Mammary epithelial cell (primary cell): Measurements from ENCODE around the gene DAB2IP.

Experiments used
- EZH2 ChIP-seq: IDR thresholded peaks from 2 replicates; pipeline ENCODE4 v1.6.1; 2012; ENCODE audit warnings: low read length, inconsistent platforms, borderline replicate concordance
- TF ChIP-seq, protein P1 (sequence below), 2 donors: IDR thresholded peaks in 1 of 2; conservative IDR thresholded peaks in 1 of 2; 2 replicates each; pipeline ENCODE4 v1.5.1; 2011 to 2012; ENCODE audit warnings: inconsistent platforms in 2 of 2, low read length in 2 of 2, mild to moderate bottlenecking in 2 of 2, control low read depth in 1 of 2, low read depth in 1 of 2; ENCODE audit not compliant: insufficient read depth in 1 of 2; ENCODE audit errors: extremely low read depth in 1 of 2

DNA sequence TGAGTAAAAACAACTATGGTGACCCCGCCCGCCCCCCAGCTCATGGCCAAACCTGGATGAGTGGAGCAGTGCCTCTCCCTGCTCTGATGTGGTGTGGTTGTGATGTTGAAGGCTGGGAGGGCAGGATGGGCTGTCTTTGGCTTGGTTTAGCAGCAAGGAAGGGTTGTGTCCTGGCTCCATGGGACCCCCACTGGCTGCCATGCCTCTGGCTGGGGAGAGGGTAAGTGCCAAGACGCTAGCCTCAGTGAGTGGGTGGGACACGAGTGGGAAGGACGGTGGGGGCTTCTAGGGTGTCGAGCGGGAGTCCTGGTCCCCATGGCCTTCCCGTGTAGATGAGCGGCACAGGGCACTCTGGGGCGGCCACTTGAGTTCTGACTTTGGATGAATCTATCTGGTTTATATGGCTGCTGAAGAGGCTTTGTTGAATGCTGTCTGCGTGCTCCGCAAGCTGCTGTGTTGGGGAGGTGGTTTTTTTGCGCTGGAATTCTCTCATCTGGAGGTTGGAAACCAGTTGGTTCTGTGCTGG lies 50.4 kb downstream of the DAB2IP start:
- TF ChIP-seq, protein P1, sequence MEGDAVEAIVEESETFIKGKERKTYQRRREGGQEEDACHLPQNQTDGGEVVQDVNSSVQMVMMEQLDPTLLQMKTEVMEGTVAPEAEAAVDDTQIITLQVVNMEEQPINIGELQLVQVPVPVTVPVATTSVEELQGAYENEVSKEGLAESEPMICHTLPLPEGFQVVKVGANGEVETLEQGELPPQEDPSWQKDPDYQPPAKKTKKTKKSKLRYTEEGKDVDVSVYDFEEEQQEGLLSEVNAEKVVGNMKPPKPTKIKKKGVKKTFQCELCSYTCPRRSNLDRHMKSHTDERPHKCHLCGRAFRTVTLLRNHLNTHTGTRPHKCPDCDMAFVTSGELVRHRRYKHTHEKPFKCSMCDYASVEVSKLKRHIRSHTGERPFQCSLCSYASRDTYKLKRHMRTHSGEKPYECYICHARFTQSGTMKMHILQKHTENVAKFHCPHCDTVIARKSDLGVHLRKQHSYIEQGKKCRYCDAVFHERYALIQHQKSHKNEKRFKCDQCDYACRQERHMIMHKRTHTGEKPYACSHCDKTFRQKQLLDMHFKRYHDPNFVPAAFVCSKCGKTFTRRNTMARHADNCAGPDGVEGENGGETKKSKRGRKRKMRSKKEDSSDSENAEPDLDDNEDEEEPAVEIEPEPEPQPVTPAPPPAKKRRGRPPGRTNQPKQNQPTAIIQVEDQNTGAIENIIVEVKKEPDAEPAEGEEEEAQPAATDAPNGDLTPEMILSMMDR (conservative IDR thresholded peaks at IDR 0.05 in 1 of 2, IDR thresholded peaks at IDR 0.05 in 1 of 2; ENCODE audit: extremely low read depth in 1 of 2, insufficient read depth in 1 of 2, low read depth in 1 of 2, low read length in 2 of 2) = no peak
- no peak for TF ChIP-seq EZH2
